ENCODE results near the gene DR1. TPM values are rescaled to one million over a fixed set of nuclear protein-coding genes. Genes with fewer than 3 reads are reported as not detected.

The DR1 gene
- total and polyA plus RNA-seq, 4 donors: 32.6 to 61.9 (median 46.4) TPM

DNA sequence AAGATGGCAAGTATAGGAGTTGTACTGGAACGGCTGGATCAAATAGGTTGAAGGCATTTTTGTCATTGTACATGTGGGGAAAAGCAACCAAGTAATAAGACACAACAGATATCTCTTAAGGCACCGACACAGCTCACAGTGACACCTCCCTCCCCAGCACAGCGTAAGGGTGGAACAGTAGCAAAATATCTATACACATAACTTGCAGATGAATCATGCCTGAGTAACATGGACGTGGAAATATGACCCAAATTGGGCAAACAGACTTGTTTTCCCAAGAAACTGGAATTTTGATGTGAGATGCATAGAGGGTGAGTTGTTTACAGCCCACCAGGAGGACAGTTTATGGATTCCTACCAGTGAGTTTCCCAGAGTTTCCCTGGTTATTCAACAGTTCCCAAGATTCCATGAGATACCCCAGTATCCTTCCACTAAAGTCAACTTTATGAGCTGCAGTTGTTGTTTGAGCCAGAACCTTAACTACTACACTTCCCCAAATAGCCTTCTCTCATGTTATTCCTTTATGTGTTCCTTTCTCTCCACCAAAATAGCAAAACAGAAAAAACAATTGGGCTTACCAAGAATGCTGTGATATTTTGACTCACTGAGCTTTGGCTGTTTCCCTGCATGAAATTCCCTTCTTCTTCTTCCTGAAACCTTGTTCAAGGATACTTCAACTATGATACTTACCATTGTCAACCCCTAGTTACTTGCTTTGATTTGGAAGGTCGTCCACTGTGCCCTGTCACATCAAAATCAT, 7.1 kb upstream of the DR1 start:
- WGBS (ENCODE audit: insufficient coverage): 100% methylated on average over 1 of the region's 5 CpGs
- Histone ChIP-seq H3K9me3 (ENCODE audit: control insufficient read depth, insufficient read depth, low read length) (no peaks in the 10 kb centered on the region), H3K4me1 (ENCODE audit: control insufficient read depth, insufficient read depth, low read length) (no peaks in the 10 kb centered on the region), H3K27ac (ENCODE audit: low read depth, low read length) (no peak overlapping the region), H3K4me3 (ENCODE audit: low read depth, low read length) (no peak overlapping the region), H3K27me3 (ENCODE audit: control insufficient read depth, insufficient read depth, low read length) (no peaks in the 10 kb centered on the region), H3K36me3 (ENCODE audit: control insufficient read depth, insufficient read depth, low read length) (no peaks in the 10 kb centered on the region)
- DNase-seq (ENCODE audit: low read depth in 4 of 6, low spot score in 6 of 6): no peak

DNA sequence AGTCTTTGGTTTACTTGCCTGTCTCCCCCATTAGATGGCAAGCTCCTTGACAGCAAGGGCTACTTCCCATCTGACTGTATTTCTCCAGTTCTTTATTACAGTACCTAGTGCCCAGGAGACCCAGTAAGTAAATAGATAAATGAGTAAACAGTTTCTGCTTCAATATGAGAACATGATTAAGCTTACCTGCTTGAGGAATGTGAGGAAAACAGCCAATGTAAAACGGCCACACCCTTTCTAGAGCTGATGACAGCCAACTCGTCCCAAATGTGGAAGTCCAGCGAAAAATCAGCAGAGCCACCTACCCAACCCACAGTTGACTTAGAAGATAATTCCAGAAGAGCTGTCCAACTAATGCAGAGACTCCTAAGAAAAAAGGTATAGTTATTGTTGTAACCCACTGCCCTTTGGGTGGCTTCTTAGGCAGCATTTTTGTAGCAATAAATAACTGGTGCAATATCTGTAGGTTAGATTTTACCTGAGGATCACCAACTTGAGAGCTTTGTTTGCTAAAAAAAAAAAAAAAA, 6.5 kb upstream of the DR1 start:
- no peaks in the 10 kb centered on the region for H3K36me3 ChIP-seq (ENCODE audit: control insufficient read depth, insufficient read depth, low read length)
- H3K4me3 ChIP-seq (ENCODE audit: low read depth, low read length): no peak overlapping the region
- H3K4me1 ChIP-seq (ENCODE audit: control insufficient read depth, insufficient read depth, low read length): no peaks in the 10 kb centered on the region
- no peak for DNase-seq (ENCODE audit: low read depth in 4 of 6, low spot score in 6 of 6)
- H3K9me3 ChIP-seq (ENCODE audit: control insufficient read depth, insufficient read depth, low read length): no peaks in the 10 kb centered on the region
- WGBS (ENCODE audit: insufficient coverage): no CpG with 5 or more reads among the region's 3 CpGs
- no peak overlapping the region for H3K27ac ChIP-seq (ENCODE audit: low read depth, low read length)
- H3K27me3 ChIP-seq (ENCODE audit: control insufficient read depth, insufficient read depth, low read length): no peaks in the 10 kb centered on the region

DNA sequence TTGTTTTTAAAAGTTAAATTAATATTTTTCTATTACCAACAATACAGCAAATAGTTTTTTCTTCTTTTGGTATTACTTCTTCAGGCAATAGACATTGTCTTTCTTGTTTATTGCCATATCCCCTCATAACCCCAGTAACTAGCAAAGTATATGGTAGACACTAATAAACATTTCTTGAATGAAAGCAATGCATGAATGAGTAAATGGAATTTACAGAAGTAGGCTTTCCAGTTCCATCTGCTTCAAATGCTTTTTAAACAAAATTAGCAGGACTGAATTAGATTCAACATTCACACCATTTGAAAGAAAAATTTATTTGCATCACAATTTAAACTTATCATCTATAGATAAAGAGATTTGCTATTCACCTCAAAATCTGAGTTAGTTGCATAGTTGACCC, 5.6 kb upstream of the DR1 start:
- DNase-seq (ENCODE audit: low read depth in 4 of 6, low spot score in 6 of 6): no peak
- no peak overlapping the region for H3K4me3 ChIP-seq (ENCODE audit: low read depth, low read length)
- no peaks in the 10 kb centered on the region for H3K4me1 ChIP-seq (ENCODE audit: control insufficient read depth, insufficient read depth, low read length)
- no peak overlapping the region for H3K27ac ChIP-seq (ENCODE audit: low read depth, low read length)
- H3K9me3 ChIP-seq (ENCODE audit: control insufficient read depth, insufficient read depth, low read length): no peaks in the 10 kb centered on the region
- H3K36me3 ChIP-seq (ENCODE audit: control insufficient read depth, insufficient read depth, low read length): no peaks in the 10 kb centered on the region
- H3K27me3 ChIP-seq (ENCODE audit: control insufficient read depth, insufficient read depth, low read length): no peaks in the 10 kb centered on the region

DNA sequence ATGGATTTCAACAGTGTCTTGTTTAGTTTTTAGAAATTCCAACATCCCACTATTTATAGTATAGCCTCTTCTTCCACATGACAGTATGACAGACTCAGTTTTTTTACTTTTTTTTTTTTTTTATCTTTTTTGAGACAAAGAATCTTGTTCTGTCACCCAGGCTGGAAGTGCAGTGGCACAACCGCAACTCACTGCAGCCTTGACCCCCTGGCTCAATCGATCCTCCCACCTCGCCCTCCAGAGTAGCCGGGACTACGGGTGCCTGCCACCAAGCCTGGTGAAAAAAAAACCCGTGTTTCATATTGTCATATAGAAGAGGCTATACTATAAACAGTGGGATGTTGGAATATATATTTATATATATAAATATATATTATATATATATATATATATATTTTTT, 1.2 kb upstream of the DR1 start:
- DNase-seq (ENCODE audit: low read depth in 4 of 6, low spot score in 6 of 6): no peak
- Histone ChIP-seq H3K36me3 (ENCODE audit: control insufficient read depth, insufficient read depth, low read length) (no peaks in the 10 kb centered on the region), H3K27ac (ENCODE audit: low read depth, low read length) (no peak overlapping the region), H3K4me3 (ENCODE audit: low read depth, low read length) (no peak overlapping the region), H3K27me3 (ENCODE audit: control insufficient read depth, insufficient read depth, low read length) (no peaks in the 10 kb centered on the region), H3K9me3 (ENCODE audit: control insufficient read depth, insufficient read depth, low read length) (no peaks in the 10 kb centered on the region), H3K4me1 (ENCODE audit: control insufficient read depth, insufficient read depth, low read length) (no peaks in the 10 kb centered on the region)
- WGBS (ENCODE audit: insufficient coverage): 94% methylated on average over 2 of the region's 6 CpGs

DNA sequence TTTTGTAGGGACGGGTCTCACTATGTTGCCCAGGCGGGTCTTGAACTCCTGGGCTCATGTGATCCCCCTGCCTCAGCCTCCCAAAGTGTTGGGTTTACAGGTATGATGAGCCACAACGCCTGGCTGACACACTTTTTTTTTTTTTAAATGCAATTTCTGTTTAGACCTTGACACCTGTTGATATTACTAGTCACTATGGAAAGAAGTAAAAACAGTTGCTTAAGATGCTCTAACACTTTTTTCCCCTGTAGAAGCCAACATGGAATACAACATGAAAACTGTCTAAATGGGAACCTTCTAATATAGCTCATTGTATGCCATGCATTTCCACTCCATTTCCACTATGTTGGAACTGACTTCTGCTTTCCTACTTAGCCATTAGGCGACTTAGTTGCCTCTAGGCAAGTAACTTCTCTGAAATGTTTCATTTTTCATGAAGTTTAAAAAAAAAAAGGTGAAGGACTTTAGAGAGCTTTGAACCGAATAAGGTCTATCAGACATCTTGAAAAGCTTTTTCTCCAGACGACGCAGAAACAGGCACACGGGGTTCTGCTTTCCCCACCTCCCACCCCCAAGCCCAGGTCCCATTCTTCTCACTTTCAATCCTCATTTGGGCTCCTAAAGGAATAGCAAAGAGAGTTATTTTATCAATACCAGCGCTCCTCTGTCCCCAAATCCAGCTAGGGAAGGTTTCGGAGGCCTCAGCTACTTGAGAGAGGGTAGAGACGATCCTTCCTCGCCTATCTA, 648 bp upstream of the DR1 start:
- H3K27me3 ChIP-seq (ENCODE audit: control insufficient read depth, insufficient read depth, low read length): no peaks in the 10 kb centered on the region
- WGBS (ENCODE audit: insufficient coverage): 0% methylated on average over 4 of the region's 12 CpGs
- DNase-seq (ENCODE audit: low read depth in 4 of 6, low spot score in 6 of 6): no peak
- H3K4me1 ChIP-seq (ENCODE audit: control insufficient read depth, insufficient read depth, low read length): no peaks in the 10 kb centered on the region
- H3K27ac ChIP-seq (ENCODE audit: low read depth, low read length): peak overlapping the region; percentile 94
- H3K36me3 ChIP-seq (ENCODE audit: control insufficient read depth, insufficient read depth, low read length): no peaks in the 10 kb centered on the region
- no peaks in the 10 kb centered on the region for H3K9me3 ChIP-seq (ENCODE audit: control insufficient read depth, insufficient read depth, low read length)
- H3K4me3 ChIP-seq (ENCODE audit: low read depth, low read length): peak overlapping the region; percentile 81

DNA sequence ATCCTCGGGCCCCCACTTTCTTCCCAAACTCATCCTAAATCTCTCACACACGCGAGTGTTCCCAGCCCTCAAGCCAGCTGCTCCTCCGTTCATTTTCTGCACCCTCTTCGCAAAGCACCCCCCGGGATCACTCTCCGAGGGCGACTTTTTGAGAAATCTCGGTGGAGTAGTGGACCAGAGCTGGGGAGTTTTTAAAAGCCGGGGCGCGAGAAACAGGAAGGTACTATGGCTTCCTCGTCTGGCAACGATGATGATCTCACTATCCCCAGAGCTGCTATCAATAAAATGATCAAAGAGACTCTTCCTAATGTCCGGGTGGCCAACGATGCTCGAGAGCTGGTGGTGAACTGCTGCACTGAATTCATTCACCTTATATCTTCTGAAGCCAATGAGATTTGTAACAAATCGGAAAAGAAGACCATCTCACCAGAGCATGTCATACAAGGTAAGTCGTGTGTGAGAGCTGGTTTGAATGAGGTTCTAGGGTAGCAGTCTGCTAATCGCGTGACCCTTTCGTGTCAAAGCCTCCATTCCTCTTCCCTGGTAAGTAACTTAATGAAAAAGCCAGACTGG, 800 bp downstream of the DR1 start:
- H3K4me3 ChIP-seq (ENCODE audit: low read depth, low read length): peak overlapping the region; percentile 81
- DNase-seq (ENCODE audit: low read depth in 4 of 6, low spot score in 6 of 6): peak in 2 of 6 donors; percentile 36 to 42
- peaks cover 2% of the 10 kb centered on the region for H3K4me1 ChIP-seq (ENCODE audit: control insufficient read depth, insufficient read depth, low read length)
- no peaks in the 10 kb centered on the region for H3K36me3 ChIP-seq (ENCODE audit: control insufficient read depth, insufficient read depth, low read length)
- no peaks in the 10 kb centered on the region for H3K27me3 ChIP-seq (ENCODE audit: control insufficient read depth, insufficient read depth, low read length)
- WGBS (ENCODE audit: insufficient coverage): 0% methylated on average over 8 of the region's 22 CpGs
- peak overlapping the region; percentile 94 for H3K27ac ChIP-seq (ENCODE audit: low read depth, low read length)
- H3K9me3 ChIP-seq (ENCODE audit: control insufficient read depth, insufficient read depth, low read length): no peaks in the 10 kb centered on the region

DNA sequence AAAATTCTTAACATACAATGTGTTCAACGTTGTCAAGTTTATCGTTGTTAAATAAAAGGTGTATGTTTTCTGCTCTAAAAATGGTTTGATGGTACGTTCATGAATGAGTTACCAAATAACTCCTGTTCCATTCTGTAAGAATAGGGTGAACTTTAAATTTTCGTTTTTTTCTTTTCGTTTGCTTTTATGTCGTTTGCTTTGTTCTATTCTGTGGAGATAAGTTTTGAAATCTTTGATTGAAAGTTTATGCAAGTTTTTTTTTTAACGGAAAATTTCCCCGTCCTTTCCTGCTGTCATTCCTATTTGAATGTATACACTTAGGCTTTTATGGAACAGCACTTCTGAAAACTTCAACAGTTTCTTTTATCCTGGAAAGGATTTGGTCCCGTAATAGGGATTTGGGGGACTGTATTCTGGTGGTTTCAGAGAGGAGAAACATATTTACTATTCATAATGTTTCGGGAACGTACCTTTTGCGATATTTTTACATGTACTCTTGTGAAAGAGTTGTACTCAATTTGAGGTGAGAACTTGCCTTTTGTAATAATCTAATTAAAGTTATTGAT, 1.7 kb downstream of the DR1 start:
- peaks cover 3% of the 10 kb centered on the region for H3K4me1 ChIP-seq (ENCODE audit: control insufficient read depth, insufficient read depth, low read length)
- no peaks in the 10 kb centered on the region for H3K36me3 ChIP-seq (ENCODE audit: control insufficient read depth, insufficient read depth, low read length)
- DNase-seq (ENCODE audit: low read depth in 4 of 6, low spot score in 6 of 6): no peak
- peak overlapping the region; percentile 81 for H3K4me3 ChIP-seq (ENCODE audit: low read depth, low read length)
- no peaks in the 10 kb centered on the region for H3K9me3 ChIP-seq (ENCODE audit: control insufficient read depth, insufficient read depth, low read length)
- H3K27ac ChIP-seq (ENCODE audit: low read depth, low read length): no peak overlapping the region
- WGBS (ENCODE audit: insufficient coverage): no CpG with 5 or more reads among the region's 12 CpGs
- no peaks in the 10 kb centered on the region for H3K27me3 ChIP-seq (ENCODE audit: control insufficient read depth, insufficient read depth, low read length)

DNA sequence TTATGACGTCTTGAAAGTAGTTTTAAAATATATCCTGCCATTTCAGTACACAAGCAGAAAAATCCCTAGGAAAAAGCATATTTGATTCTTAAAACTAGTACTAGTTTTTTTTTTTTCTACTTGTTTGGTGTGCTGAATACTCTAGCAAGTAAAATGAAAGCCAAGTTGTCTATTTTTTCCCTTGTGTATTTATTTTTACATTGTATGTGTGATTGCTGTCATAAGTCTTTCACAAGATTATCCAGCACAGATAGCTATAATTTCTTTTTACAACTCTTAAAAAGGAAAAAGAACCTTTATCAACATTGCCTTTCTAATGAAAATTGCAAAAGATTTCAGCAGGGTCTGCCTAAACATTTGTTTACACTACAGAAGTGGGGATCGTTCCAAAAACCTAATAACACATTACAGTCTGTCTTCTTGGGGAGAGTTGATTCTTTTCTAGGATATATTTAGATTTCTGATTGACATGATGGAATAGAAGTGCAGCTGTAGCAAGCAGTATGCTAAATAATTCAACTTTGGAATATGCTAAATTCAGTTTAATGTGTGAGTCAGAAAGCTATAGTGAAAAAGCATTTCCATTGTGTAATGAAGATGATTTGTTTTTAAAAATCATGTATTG, 2.5 kb downstream of the DR1 start:
- peak overlapping the region; percentile 81 for H3K4me3 ChIP-seq (ENCODE audit: low read depth, low read length)
- WGBS (ENCODE audit: insufficient coverage): no CpG with 5 or more reads among the region's 2 CpGs
- DNase-seq (ENCODE audit: low read depth in 4 of 6, low spot score in 6 of 6): peak in 1 of 6 donors; percentile 78
- H3K36me3 ChIP-seq (ENCODE audit: control insufficient read depth, insufficient read depth, low read length): no peaks in the 10 kb centered on the region
- H3K27ac ChIP-seq (ENCODE audit: low read depth, low read length): no peak overlapping the region
- H3K4me1 ChIP-seq (ENCODE audit: control insufficient read depth, insufficient read depth, low read length): peaks cover 3% of the 10 kb centered on the region
- no peaks in the 10 kb centered on the region for H3K27me3 ChIP-seq (ENCODE audit: control insufficient read depth, insufficient read depth, low read length)
- H3K9me3 ChIP-seq (ENCODE audit: control insufficient read depth, insufficient read depth, low read length): no peaks in the 10 kb centered on the region
